Measurements from ENCODE around the gene SLMAP.

DNA sequence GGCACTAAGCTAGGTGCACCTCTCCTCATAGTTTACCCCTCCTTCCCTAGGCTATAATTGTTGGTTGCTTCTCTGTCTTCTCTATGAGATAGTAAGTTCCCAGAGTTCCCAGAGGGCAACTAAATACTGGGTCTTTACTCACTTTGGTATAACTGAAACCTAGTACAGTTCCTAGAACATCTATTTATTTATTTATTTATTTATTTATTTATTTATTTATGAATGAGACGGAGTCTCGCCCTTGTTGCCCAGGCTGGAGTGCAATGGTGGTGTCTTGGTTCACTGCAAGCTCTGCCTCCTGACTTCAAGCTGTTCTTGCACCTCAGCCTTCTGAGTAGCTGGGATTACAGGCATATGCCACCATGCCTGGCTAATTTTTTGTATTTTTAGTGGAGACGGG, 181.0 kb downstream of the SLMAP start:
- TF ChIP-seq POLR2A (IDR thresholded peaks at IDR 0.05): no peak
- TF ChIP-seq, protein P1, sequence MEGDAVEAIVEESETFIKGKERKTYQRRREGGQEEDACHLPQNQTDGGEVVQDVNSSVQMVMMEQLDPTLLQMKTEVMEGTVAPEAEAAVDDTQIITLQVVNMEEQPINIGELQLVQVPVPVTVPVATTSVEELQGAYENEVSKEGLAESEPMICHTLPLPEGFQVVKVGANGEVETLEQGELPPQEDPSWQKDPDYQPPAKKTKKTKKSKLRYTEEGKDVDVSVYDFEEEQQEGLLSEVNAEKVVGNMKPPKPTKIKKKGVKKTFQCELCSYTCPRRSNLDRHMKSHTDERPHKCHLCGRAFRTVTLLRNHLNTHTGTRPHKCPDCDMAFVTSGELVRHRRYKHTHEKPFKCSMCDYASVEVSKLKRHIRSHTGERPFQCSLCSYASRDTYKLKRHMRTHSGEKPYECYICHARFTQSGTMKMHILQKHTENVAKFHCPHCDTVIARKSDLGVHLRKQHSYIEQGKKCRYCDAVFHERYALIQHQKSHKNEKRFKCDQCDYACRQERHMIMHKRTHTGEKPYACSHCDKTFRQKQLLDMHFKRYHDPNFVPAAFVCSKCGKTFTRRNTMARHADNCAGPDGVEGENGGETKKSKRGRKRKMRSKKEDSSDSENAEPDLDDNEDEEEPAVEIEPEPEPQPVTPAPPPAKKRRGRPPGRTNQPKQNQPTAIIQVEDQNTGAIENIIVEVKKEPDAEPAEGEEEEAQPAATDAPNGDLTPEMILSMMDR (IDR thresholded peaks at IDR 0.05): no peak
